Central memory CD8-positive, alpha-beta T cell (primary cell): Measurements from ENCODE around the gene ELMOD2.
"Not testable (repeated sequence)": the region's sequence is repeated elsewhere in the genome, so short reads cannot be mapped to it uniquely, and the experiment has no call there.

Experiments
- ATAC-seq: fragments of 150-1000 bp; cut with Tn5 transposase; replicated peaks from 2 replicates; pipeline ENCODE4 v1.10.0; 2022; ENCODE audit warnings: mild to moderate bottlenecking, moderate FRiP score, moderate number of reproducible peaks; ENCODE audit not compliant: poor library complexity, severe bottlenecking; ENCODE audit errors: extremely low read depth
- DNase-seq, 2 donors: peaks; one replicate each; pipeline ENCODE4 v3.0.0; 2021; ENCODE audit warnings: low spot score in 2 of 2
- H3K27ac Mint-ChIP-seq: one replicate; pipeline ENCODE4 v1.8.0; 2022; ENCODE audit warnings: low read depth, mild to moderate bottlenecking, moderate library complexity, mixed read lengths
- H3K27me3 Mint-ChIP-seq: one replicate; pipeline ENCODE4 v1.8.0; 2022; ENCODE audit warnings: mixed read lengths
- H3K36me3 Mint-ChIP-seq: one replicate; pipeline ENCODE4 v1.8.0; 2022; ENCODE audit warnings: mild to moderate bottlenecking, moderate library complexity, mixed read lengths; ENCODE audit not compliant: insufficient read depth
- H3K4me1 Mint-ChIP-seq: one replicate; pipeline ENCODE4 v1.8.0; 2022; ENCODE audit warnings: mixed read lengths
- H3K4me3 Mint-ChIP-seq: one replicate; pipeline ENCODE4 v1.8.0; 2022; ENCODE audit warnings: mild to moderate bottlenecking, moderate library complexity, mixed read lengths
- H3K9me3 Mint-ChIP-seq: one replicate; pipeline ENCODE4 v1.8.0; 2022; ENCODE audit warnings: mixed read lengths

The ELMOD2 gene, protein sequence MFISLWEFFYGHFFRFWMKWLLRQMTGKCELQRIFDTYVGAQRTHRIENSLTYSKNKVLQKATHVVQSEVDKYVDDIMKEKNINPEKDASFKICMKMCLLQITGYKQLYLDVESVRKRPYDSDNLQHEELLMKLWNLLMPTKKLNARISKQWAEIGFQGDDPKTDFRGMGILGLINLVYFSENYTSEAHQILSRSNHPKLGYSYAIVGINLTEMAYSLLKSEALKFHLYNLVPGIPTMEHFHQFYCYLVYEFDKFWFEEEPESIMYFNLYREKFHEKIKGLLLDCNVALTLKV

DNA sequence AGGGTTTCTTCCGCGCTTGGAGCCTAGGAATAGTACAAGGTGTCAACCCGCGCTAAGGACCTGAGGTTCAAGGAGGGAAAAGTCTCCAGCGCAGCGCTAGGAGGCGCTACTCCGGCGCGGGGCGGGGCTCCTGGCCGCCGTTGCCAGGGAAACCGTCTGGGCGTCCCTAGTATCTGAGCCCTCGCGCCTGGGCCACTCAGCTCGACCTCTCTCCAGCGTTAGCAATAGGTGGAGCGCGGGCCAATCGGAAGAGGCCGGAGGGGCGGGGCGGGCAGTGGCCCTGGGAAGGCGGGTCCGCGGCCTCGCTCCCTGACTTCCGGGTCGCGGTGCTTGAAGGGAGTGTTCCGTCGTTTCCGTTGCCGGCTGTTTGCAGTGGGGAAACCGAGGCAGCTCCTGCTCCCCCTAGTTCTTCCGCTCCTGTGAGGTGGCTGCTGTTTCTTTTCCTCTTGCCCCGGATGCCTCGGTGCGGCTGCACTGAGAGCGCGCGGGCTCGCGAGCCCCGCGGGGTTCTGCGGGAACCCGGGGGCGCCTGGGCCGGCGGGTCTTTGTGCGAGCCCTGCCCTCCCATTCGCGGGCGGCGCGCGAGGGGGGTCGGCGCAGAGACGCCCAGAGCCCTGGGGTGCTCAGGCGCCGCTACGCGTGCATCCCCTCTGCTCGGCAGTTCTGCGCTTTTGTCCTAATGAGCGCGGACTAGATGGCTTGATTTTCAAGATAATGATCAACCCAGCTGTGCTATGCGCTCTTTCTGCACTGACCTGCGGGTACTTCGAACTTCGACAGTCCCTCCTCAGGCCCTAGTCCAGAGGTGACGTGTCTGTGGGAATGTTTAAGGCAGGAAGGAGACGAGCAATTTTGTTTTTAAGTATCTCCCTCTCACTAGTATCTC lies at the start of gene ELMOD2:
Gene ELMOD2, plus strand, starts transcription at position 312 of the 886 bp plus-strand sequence. CDS start 1,261 bp downstream, outside the sequence.
- ATAC-seq = peak; percentile 100
- H3K27me3 Mint-ChIP-seq = no peaks in the 10 kb centered on the region
- peak within 1 kb of the TSS; percentile 81 for H3K4me3 Mint-ChIP-seq
- no peaks in the 10 kb centered on the region for H3K9me3 Mint-ChIP-seq
- DNase-seq = peak; percentile 92 to 93
- H3K27ac Mint-ChIP-seq = peak within 1 kb of the TSS; percentile 73
- H3K4me1 Mint-ChIP-seq = peaks cover 13% of the 10 kb centered on the region
- peaks cover 4% of the 10 kb centered on the region for H3K36me3 Mint-ChIP-seq

DNA sequence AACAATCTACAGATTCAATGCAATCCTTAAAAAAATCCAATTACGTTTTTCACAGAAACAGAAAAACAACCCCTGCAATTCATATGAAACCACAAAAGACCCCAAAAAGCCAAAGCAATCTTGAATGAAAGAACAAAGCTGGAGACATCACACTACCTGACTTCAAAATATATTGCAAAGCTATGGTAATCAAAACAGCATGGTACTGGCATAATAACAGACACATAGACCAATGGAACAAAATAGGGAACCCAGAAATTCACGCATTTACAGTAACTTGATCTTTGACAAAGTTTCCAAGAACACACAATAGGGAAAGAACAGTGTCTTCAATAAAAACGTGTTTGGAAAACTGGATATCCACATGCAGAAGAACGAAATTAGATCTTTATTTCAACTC lies 40.5 kb upstream of the ELMOD2 start:
- ATAC-seq = no peak
- H3K4me1 Mint-ChIP-seq = no peaks in the 10 kb centered on the region
- H3K36me3 Mint-ChIP-seq = no peaks in the 10 kb centered on the region
- no peak overlapping the region for H3K4me3 Mint-ChIP-seq
- no peak for DNase-seq
- peaks cover 38% of the 10 kb centered on the region for H3K27me3 Mint-ChIP-seq
- H3K9me3 Mint-ChIP-seq = peaks cover 10% of the 10 kb centered on the region
- H3K27ac Mint-ChIP-seq = no peak overlapping the region

DNA sequence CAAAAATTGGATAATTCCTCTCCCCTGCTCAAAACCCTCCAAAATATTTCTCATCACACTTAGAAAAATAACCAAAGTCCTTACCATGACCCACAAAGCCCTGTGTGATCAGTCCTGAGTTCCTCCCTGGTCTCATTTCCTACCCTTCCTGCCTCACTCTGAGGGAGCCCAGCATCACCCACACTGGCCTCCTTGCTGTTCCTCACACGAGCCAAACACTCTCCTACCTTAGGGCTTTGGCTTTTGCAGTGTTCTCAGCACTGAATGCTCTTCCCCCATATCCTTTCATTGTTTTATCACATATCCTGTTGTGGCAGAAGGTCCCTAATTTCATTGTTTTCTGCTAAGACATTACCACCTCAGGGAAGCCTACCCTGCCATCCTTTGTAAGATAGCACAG lies 38.0 kb upstream of the ELMOD2 start:
- Mint-ChIP-seq H3K9me3 (peaks cover 10% of the 10 kb centered on the region), H3K36me3 (no peaks in the 10 kb centered on the region), H3K4me3 (no peak overlapping the region), H3K27me3 (peaks cover 33% of the 10 kb centered on the region), H3K4me1 (no peaks in the 10 kb centered on the region), H3K27ac (no peak overlapping the region)
- no peak for ATAC-seq
- DNase-seq = no peak

DNA sequence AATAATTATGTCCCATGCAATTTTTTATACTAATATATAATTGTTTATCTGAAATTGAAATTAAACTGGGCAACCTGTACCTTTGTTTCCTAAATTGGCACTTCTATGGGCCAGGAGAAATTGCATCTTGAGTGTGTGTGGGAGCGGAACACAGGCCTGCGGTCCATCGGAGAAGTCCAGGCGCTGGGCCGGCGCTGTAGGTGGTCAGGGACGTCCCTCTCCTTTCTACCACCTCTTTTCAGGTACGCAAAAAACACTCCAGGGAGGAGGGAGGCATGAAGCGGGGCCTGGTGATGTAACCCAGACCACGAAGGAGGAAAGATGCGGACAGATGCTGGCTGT lies 26.6 kb upstream of the ELMOD2 start:
- H3K27me3 Mint-ChIP-seq = peaks cover 76% of the 10 kb centered on the region
- H3K36me3 Mint-ChIP-seq = no peaks in the 10 kb centered on the region
- ATAC-seq (no peak), DNase-seq (no peak)
- H3K4me1 Mint-ChIP-seq = no peaks in the 10 kb centered on the region
- H3K9me3 Mint-ChIP-seq = no peaks in the 10 kb centered on the region
- peak overlapping the region; percentile 4 for H3K4me3 Mint-ChIP-seq
- H3K27ac Mint-ChIP-seq = no peak overlapping the region

DNA sequence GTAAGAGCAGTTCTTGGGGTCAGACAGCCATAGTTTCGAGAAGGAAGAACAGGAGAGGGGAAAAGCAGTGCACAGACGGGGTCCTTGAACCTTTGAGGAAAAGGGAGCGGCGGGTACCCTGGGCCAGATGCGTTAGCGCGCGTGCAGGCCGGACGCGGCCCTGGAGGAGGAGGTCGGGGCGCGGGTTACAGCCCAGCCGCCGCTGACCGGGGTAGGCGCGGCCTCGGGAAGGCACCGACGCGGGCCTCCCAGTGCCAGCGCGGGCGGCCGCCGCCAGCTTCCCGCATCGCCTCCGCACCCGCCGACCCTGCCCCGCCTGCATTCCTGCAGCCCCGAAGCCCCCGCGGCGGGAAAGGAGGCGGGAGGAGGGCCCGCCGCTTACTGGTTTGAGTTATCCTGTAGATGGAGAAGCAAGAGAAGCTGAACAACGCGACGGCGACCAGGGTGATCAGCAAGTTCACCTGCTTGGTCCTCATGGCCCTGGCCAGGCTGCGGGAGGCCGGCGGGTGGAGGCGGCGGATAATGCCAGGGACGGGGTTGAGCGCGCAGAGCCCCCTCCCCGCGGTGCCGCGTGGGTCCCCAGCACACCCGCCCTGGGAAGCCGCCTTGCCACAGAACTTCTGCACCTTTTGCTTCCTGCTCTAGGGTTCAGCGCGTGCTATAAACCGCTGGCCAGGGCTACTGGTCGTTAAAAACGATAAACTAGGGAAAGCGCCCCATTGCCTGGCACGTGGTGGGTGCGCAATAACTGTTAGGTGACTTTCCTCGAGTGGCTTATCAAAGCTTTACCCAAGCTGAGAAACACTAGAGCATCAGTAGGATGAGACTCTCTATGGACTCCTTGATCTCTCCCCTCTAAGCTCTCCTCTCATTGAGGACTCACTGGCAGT lies 26.0 kb upstream of the ELMOD2 start, which contains the start of gene MGAT4D:
Gene MGAT4D, minus strand, starts transcription at position 547 of the 890 bp plus-strand sequence. Its CDS starts 71 bp downstream, at position 476.
- ATAC-seq (no peak), DNase-seq (no peak)
- H3K36me3 Mint-ChIP-seq = no peaks in the 10 kb centered on the region
- peak within 1 kb of the TSS; percentile 4 for H3K4me3 Mint-ChIP-seq
- H3K27me3 Mint-ChIP-seq = peaks cover 81% of the 10 kb centered on the region
- no peaks in the 10 kb centered on the region for H3K4me1 Mint-ChIP-seq
- H3K9me3 Mint-ChIP-seq = no peaks in the 10 kb centered on the region
- H3K27ac Mint-ChIP-seq = no peak within 1 kb of the TSS

DNA sequence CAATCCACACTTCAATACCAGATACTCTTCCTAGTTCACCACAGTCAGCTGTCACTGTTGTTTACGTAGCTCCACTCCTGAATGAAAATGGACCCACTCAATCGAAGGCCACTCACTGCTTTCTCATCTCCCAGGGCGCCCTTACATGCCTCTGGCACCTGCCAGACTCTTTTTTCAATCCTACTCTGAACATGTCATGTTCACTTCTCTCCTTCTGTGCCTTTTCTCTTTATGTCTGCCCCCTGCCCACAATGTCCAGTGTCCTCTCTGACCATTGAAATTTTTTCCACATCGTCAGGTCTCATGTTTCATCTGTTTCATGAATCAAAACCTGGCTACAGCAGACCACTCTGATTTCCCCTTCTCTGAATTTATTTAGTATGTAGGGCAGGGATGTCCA lies 24.6 kb upstream of the ELMOD2 start:
- DNase-seq (no peak), ATAC-seq (no peak)
- Mint-ChIP-seq H3K36me3 (no peaks in the 10 kb centered on the region), H3K27ac (no peak overlapping the region), H3K4me1 (no peaks in the 10 kb centered on the region), H3K9me3 (no peaks in the 10 kb centered on the region), H3K27me3 (peaks cover 90% of the 10 kb centered on the region), H3K4me3 (no peak overlapping the region)

DNA sequence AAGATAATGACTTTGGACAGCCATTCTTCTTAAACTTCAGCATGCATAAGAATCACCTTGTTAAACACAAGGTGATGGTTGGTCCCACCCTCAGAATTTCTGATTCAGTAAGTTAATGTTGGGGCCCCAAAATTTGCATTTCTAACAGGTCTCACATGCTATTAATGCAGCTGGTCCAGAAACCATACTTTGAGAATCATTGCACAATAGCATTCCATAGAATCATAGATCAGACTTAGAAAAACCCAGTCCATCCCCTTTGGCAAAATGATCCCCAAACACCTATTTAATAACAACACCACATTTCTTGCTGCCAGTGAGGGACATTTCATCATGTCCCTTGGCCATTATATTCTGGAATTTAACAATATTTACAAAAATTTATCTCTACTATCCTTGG lies 19.7 kb upstream of the ELMOD2 start:
- Mint-ChIP-seq H3K9me3 (no peaks in the 10 kb centered on the region), H3K27me3 (peaks cover 99% of the 10 kb centered on the region)
- no peak for ATAC-seq

DNA sequence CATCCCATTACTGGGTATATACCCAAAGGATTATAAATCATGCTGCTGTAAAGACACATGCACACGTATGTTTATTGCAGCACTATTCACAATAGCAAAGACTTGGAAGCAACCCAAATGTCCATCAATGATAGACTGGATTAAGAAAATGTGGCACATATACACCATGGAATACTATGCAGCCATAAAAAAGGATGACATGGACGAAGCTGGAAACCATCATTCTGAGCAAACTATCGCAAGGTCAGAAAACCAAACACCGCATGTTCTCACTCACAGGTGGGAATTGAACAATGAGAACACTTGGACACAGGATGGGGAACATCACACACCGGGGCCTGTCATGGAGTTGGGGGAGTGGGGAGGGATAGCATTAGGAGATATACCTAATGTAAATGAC lies 10.2 kb upstream of the ELMOD2 start:
- DNase-seq, H3K9me3 Mint-ChIP-seq, H3K4me1 Mint-ChIP-seq, H3K27ac Mint-ChIP-seq, H3K4me3 Mint-ChIP-seq, ATAC-seq, H3K36me3 Mint-ChIP-seq: not testable (repeated sequence)
- peaks cover 66% of the 10 kb centered on the region for H3K27me3 Mint-ChIP-seq

More for the DNA sequence above, 19.7 kb upstream of the ELMOD2 start:
- no peaks in the 10 kb centered on the region for H3K36me3 Mint-ChIP-seq
- no peak overlapping the region for H3K27ac Mint-ChIP-seq
- no peaks in the 10 kb centered on the region for H3K4me1 Mint-ChIP-seq
- DNase-seq = no peak
- no peak overlapping the region for H3K4me3 Mint-ChIP-seq

DNA sequence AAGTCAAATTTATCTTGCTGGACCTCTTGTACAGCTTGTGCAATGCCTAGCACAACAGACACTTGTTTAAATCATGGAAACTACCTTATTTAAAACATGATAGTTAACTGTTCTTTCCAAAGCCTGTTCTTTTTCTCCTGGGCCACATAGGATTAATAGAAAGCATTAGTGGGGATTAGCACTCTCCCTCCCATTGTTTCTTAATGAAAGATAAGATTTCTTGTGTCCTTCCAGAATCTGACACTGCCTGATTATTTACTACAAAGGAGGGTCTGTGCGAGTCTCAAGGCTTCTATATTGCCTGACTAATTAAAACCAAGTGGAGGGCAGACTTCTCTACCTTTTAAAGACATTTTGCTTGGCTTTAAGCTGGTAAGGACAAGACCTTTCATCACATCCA lies 8.5 kb upstream of the ELMOD2 start:
- DNase-seq = no peak
- no peak for ATAC-seq

DNA sequence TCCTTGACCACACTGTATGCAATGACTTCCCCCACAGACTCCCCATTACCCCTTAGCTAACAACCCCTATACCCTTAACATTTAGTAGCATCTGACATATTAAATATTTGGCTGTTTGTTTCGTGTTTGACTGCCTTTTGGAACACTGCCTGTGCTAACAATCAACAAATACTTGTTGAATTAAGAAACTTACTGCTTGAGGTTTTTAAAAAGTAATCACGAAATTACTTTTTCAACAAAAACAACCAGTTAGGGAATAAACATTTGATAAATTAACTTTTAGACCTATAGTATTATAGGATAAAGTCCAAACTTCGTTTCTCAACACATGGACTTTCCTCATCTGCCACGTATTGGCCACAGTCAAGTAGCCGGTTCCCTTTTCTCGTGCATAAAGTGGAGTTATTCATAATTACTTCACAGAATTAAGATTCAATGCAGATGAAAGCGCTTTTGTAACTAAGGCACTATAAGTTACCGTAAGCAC lies 555 bp upstream of the ELMOD2 start:
- H3K27me3 Mint-ChIP-seq = no peaks in the 10 kb centered on the region
- DNase-seq = no peak
- H3K36me3 Mint-ChIP-seq = peaks cover 4% of the 10 kb centered on the region
- H3K9me3 Mint-ChIP-seq = no peaks in the 10 kb centered on the region
- H3K4me3 Mint-ChIP-seq = peak overlapping the region; percentile 81
- ATAC-seq = no peak
- peaks cover 13% of the 10 kb centered on the region for H3K4me1 Mint-ChIP-seq
- H3K27ac Mint-ChIP-seq = peak overlapping the region; percentile 73

More for the DNA sequence above, 8.5 kb upstream of the ELMOD2 start:
- H3K4me3 Mint-ChIP-seq = no peak overlapping the region
- H3K27me3 Mint-ChIP-seq = peaks cover 50% of the 10 kb centered on the region
- H3K27ac Mint-ChIP-seq = no peak overlapping the region
- no peaks in the 10 kb centered on the region for H3K9me3 Mint-ChIP-seq
- H3K36me3 Mint-ChIP-seq = no peaks in the 10 kb centered on the region
- H3K4me1 Mint-ChIP-seq = no peaks in the 10 kb centered on the region

DNA sequence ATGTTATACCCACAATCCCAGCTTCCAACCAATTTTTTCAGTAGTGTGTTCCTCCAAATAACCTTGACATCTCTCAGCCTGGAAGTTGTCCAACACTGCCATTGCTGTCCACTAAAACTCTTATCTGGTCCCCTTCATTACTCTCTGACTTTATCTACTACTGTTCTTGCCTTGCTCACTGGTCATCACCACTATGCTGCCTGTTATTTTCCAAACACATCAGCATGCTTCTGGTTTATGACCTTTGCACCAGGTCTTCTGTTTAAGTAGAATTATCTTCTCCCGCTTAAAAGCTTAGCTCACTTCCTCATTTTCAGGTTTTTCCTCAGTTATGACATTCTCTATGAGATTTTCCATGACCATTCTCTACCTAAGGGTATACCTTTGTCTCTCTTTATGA lies 5.5 kb downstream of the ELMOD2 start:
- Mint-ChIP-seq H3K36me3 (peaks cover under 1% of the 10 kb centered on the region), H3K4me1 (peaks cover 7% of the 10 kb centered on the region), H3K9me3 (no peaks in the 10 kb centered on the region), H3K27me3 (no peaks in the 10 kb centered on the region), H3K27ac (no peak overlapping the region), H3K4me3 (no peak overlapping the region)
- ATAC-seq (no peak), DNase-seq (no peak)

DNA sequence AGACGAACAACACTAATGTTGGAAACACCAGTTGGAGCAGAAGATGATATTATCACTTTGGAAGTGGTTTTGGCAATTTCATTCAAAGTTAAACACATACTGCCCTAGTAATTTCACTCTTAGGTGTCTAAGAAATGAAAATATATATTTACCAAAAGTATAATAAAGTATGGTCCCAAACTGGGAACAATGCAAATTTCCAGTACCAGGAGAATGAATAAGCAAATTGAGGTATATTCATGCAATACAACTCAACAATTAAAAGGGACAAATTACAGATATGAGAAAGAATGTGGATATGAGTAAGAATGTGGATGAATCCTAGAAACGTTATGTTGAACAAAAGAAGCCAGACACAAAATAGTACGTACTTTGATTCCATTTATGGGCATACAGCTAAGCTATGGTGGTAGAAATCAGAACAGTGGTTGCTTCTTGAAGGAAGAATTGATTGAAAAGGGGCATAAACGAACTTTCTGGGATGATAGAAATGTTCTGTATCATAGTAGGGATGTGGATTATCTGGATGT lies 10.0 kb downstream of the ELMOD2 start:
- Mint-ChIP-seq H3K4me3 (no peak overlapping the region), H3K9me3 (no peaks in the 10 kb centered on the region), H3K27ac (no peak overlapping the region), H3K36me3 (peaks cover 8% of the 10 kb centered on the region), H3K4me1 (peaks cover 17% of the 10 kb centered on the region), H3K27me3 (no peaks in the 10 kb centered on the region)
- ATAC-seq (no peak), DNase-seq (no peak)
